Cortex of kidney (tissue), 1 donor: Measurements from ENCODE around the gene ZC2HC1B.

Source experiments
- DNase-seq: peaks from one replicate; lab custom pipeline; 2025; lab: John Stamatoyannopoulos, UW

The ZC2HC1B gene

DNA sequence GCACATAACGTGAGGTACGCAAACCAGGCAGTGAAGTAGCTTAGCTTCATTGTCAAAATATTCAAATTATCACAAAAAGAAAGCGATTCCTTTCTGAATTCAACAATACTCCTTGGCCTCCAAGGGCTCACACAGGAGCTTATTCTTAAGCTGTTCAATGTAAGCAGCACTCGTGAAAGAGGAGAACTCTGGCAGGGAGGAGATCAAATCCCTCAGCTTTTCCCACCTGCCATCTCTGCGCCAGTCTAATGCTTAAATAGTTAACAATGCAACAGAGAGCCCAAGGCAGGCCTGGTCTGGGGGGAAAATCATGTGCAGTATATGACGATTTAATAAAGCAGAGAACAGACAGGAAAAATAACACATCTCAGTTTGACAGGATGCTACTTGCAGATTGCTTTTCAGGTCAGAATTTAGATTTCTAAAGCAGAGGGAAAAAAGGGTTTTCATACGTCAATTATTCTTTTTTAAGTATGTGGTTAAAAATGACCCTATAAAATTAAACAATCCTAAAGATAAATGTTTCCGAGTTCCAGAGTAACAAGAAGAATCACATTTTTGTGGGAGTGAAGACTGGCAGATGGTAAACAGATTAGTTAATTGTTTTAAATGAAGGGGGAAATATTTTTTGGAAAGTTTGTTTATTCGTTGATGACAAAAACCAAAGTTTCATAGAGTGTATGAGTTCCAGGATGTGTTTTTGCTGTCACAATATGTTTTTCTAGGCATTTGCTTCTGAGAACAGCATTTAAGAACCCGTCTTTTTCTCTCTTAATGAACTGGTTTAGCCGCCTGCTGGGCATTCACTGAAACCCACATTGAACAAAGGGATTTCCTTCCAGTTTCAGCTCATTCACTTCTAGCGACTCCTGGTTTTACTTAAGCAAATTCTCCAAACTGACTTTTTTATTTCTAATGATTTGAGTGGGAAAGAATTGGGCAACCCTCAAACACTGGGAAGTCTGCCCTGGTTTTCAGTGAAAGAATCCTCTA lies 97.9 kb downstream of the ZC2HC1B start:
- no peak for DNase-seq

DNA sequence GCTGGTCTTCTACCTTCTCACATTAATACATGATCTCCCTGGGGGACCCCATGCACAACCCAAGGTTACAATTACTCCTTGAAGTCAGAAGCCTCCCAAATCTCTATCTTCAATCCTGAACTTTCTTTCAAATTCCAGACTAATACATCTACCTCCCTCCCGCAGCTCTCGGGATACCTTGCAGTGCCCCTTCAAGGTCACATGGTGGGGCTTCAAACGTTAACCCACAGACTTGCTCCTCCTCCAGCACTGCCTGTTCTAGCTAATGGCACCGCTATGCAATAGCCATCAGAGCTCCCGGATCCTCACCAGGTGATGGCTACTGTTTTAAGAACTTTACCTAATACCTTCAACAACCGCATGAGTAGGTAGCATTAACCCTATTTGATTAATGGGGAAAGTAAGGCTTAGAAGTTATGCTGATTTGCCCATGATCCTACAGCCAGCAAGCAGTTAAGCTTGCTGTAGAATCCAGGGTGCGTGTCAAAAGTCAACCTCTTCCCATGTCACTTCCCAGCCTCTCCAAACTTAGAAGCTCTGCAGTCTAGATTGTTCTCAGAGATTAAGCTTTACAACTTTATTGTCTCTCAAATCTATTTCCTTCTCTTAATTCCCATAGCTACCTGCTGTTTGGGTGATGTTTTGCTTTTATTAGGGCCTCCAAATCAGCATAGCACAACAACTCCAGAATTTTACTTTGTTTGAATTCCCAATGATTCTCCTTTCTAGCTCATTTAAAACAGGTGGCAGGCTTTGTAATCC lies 99.1 kb downstream of the ZC2HC1B start:
- no peak for DNase-seq

DNA sequence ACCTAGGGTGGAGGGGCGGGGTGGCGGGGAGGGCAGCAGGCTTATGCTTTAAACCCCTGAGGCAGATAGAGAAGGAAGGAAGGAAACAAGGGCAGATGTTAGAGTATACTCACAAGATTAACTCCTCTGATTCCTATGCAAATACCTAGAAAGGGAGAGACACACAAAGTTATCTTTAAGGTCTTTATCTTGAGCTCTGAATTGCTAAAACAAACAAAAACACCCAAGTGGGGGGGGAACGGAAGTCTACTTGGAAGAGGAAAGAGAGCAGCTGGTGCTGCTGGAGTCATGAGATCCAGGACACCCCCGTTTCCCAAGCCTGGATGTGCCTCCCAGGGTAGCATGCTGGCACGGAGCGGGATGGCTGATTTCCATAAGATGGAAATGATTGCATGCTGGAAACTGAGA lies 100.4 kb downstream of the ZC2HC1B start:
- no peak for DNase-seq

DNA sequence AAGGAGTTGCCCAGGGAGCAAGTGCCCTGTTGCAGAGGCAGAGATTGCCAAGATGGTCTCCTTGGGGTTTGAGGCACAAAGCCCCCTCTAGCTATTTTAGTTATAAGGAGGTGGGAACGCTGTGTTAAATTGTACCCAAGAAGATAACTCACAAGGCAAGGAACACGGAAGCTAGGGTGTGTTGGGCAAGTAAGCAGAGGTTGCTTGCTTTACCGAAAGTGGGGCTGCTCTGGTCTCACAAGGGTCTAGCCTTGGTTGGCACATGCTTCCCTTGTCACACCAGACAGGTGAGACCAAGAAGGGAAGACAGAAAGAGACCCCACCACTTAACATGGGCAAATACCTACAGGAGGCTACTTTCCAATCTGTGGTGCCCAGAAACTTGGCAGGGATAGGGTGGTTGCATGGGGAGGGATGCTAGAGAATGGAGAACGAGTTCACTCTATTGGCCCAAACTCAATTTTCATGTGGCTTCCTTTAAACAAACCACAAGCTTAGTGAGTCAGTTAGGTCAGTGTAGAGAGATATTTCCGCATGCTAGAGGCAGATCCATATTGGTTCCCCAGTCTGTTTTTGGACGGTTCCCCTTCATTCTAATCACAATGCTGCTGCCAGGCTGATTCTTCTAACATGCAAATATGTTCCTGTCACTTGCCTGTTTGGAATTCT lies 101.4 kb downstream of the ZC2HC1B start:
- no peak for DNase-seq

- no peak for DNase-seq
Measured at GRCh38 chr6:143966312-143966711, 102.0 kb downstream of the ZC2HC1B start.

GRCh38 chr6:143967706-143968376 lies 103.6 kb downstream of the ZC2HC1B start:
- no peak for DNase-seq

DNA sequence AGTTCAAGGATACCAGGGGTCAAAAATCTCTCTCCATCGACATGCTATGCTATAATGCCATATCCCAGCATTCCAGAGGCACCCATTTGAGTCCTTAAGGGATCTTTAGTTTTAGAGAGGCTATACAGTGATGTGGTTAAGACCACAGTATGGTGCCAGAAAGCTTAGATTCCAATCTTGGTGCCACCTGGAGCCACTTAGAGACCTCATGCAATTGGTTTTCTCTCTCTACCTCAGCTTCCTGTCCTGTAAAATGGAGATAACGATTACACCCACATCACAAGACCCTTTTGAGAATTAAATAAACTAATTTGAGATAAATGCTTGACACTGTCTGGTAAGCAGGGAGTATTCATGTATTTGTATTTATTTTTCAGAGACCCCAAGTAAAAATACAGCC lies 104.8 kb downstream of the ZC2HC1B start:
- no peak for DNase-seq

GRCh38 chr6:143970456-143971218 lies 106.4 kb downstream of the ZC2HC1B start:
- no peak for DNase-seq

GRCh38 chr6:143971482-143972205 lies 107.4 kb downstream of the ZC2HC1B start:
- no peak for DNase-seq

- DNase-seq = no peak
Measured at GRCh38 chr6:143973097-143973966, 109.1 kb downstream of the ZC2HC1B start.

GRCh38 chr6:143974089-143974488 lies 109.8 kb downstream of the ZC2HC1B start:
- no peak for DNase-seq

DNA sequence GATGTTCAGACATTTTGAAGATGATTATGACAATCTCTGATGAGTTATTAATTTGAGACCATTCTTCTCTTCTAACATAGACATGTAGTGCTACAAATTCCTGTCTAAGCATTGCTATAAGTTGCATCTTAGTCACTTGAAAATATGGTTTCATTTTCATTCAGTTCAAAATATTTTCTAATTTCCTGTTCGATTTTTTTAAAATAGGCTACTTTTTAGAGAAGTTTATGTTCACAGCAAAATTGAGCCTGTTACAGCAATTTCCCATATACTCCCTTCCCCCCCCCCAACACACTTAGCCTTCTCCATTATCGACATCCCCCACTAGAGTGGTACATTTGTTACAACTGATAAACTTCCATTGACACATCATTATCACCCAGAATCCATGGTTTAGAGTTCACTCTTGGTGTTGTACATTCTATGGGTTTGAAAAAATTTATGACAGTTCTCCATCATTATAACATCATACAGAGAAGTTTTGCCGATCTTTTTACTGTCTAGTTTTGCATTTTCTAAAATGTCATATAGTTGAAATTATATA lies 112.6 kb downstream of the ZC2HC1B start:
- DNase-seq = no peak

DNA sequence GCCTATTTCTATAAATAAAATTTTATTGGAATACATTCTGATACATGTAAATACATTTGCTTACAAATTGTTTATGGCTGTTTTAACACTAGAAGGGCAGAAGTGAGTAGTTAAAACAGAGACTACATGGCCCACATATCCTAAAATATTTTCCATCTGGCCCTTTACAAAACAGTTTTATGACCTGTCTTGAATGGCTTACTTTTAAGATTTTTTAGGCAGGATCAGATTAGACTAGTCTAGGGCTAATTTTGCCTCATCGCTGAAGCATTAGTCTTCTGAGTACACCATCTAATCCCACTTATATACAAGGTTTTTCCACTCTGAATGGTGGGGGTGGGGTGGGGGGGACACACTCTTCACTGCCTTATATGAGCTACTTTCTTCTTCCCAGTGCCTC lies 116.6 kb downstream of the ZC2HC1B start:
- no peak for DNase-seq

DNA sequence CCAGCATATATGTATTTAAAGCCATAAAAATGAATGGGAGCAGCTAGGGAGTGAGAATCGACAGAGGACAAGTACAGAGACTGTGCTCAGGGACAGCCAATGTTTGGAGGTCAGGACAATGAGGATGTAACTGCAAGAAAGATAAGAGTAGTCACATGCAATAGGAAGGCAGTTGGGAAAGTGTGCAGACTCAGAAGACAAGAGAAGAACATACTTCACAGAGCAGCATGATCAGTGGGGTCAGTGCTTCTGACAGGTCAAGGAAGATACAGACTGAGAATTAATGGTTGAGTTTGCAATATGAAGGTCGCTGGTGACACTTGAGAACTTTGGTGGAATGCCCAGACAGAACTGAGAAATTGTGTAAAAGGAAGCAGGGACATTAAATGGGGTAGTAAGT lies 118.7 kb downstream of the ZC2HC1B start:
- DNase-seq = no peak

- DNase-seq = no peak
Measured at GRCh38 chr6:143984666-143985065, 120.4 kb downstream of the ZC2HC1B start.

GRCh38 chr6:143986463-143987065 lies 122.3 kb downstream of the ZC2HC1B start:
- DNase-seq = no peak
